Colonic mucosa (tissue), 4 donors: ENCODE results near the gene PILRB. TPM values are rescaled to one million over a fixed set of nuclear protein-coding genes. Genes with fewer than 3 reads are reported as not detected.

Source experiments
- DNase-seq: peaks from one replicate; pipeline ENCODE4 v3.0.0-alpha.2; 2020
- H3K27ac ChIP-seq: fragments of 200-600 bp; one replicate; pipeline ENCODE4 v1.8.0; 2021
- H3K27me3 ChIP-seq: fragments of 200-600 bp; one replicate; pipeline ENCODE4 v1.8.0; 2021
- H3K36me3 ChIP-seq: fragments of 200-600 bp; one replicate; pipeline ENCODE4 v1.8.0; 2021
- H3K4me1 ChIP-seq: fragments of 200-600 bp; one replicate; pipeline ENCODE4 v1.8.0; 2021; ENCODE audit warnings: mild to moderate bottlenecking
- H3K4me3 ChIP-seq: fragments of 200-600 bp; one replicate; pipeline ENCODE4 v1.8.0; 2021
- H3K9ac ChIP-seq, 2 donors: one replicate each; pipeline ENCODE4 v1.7.0; 2013; ENCODE audit warnings: control low read depth in 2 of 2, low read depth in 2 of 2, low read length in 2 of 2
- H3K9me3 ChIP-seq: fragments of 200-600 bp; one replicate; pipeline ENCODE4 v1.8.0; 2021
- intact Hi-C: fragments of 100-400 bp; cut with DNase I; formaldehyde crosslinking; loops from one replicate; pipeline ENCODE4 v1.14.1; 2022
- total RNA-seq, 2 donors: library from RNA; stranded (reverse); fragmentation: NEBNext Ultra II Directional in 1 of 2; extraction: Animal tissue kit (Norgen Biotek cat#: 25700) in 1 of 2; gene quantifications; one replicate each; pipeline ENCODE4 v1.2.1, GENCODE V29; 2021
- TF ChIP-seq, protein P1 (sequence below): fragments of 200-600 bp; IDR thresholded peaks from one replicate; pipeline ENCODE4 v1.8.0; 2022; ENCODE audit warnings: antibody characterized with exemption, mild to moderate bottlenecking
- donor health status: healthy.
- donor health status: DM: no; HTN: no; CAD: no.
- donor health status: DM: no; HTN: no; CAD: no.

Gene PILRB
- total RNA-seq, 2 donors from 2014 or later: 18.2 to 57.9 TPM

GRCh38 chr7:100401811-100402210 is 43.9 kb downstream of the PILRB start:
- TF ChIP-seq, protein P1, sequence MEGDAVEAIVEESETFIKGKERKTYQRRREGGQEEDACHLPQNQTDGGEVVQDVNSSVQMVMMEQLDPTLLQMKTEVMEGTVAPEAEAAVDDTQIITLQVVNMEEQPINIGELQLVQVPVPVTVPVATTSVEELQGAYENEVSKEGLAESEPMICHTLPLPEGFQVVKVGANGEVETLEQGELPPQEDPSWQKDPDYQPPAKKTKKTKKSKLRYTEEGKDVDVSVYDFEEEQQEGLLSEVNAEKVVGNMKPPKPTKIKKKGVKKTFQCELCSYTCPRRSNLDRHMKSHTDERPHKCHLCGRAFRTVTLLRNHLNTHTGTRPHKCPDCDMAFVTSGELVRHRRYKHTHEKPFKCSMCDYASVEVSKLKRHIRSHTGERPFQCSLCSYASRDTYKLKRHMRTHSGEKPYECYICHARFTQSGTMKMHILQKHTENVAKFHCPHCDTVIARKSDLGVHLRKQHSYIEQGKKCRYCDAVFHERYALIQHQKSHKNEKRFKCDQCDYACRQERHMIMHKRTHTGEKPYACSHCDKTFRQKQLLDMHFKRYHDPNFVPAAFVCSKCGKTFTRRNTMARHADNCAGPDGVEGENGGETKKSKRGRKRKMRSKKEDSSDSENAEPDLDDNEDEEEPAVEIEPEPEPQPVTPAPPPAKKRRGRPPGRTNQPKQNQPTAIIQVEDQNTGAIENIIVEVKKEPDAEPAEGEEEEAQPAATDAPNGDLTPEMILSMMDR: no peak
- Histone ChIP-seq H3K27me3 (no peaks in the 10 kb centered on the region), H3K4me3 (no peak overlapping the region), H3K4me1 (no peaks in the 10 kb centered on the region), H3K27ac (no peak overlapping the region), H3K9me3 (no peaks in the 10 kb centered on the region), H3K9ac (no peak overlapping the region), H3K36me3 (no peaks in the 10 kb centered on the region)
- no peak for DNase-seq
- intact Hi-C loops: no loop called here

- no peaks in the 10 kb centered on the region for H3K36me3 ChIP-seq
- H3K27me3 ChIP-seq: no peaks in the 10 kb centered on the region
- no peak overlapping the region for H3K27ac ChIP-seq
- no peak overlapping the region for H3K9ac ChIP-seq
- no peak for DNase-seq
- TF ChIP-seq, protein P1: no peak
- intact Hi-C loops: no loop called here
- no peaks in the 10 kb centered on the region for H3K4me1 ChIP-seq
- no peak overlapping the region for H3K4me3 ChIP-seq
- H3K9me3 ChIP-seq: no peaks in the 10 kb centered on the region
These were observed 44.3 kb downstream of the PILRB start for GRCh38 chr7:100402241-100402640.

DNA sequence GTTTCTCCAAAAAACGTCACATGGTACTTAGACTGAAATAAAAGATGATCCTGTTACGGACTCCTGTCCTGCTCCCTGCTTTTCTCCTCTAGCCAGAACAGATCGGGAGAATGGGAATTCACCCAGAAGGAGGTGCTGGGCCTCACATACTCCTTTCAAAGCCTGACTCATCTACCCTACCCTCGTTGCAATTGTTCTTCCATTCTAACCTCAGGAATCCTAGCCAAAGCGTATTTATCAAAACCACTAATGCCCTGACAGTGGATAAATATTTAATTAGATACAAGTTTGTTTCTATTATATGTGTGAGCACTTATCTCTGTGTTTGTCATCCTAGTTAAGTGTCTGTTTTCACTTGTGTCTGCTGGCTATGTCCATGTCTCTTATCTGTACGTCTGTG is 48.9 kb downstream of the PILRB start:
- DNase-seq: no peak
- no peak overlapping the region for H3K4me3 ChIP-seq
- no peaks in the 10 kb centered on the region for H3K36me3 ChIP-seq
- H3K9ac ChIP-seq: no peak overlapping the region
- no peaks in the 10 kb centered on the region for H3K4me1 ChIP-seq
- intact Hi-C loops: no loop called here
- no peak overlapping the region for H3K27ac ChIP-seq
- TF ChIP-seq, protein P1: no peak
- no peaks in the 10 kb centered on the region for H3K9me3 ChIP-seq
- H3K27me3 ChIP-seq: no peaks in the 10 kb centered on the region

GRCh38 chr7:100407285-100408180 is 49.6 kb downstream of the PILRB start:
- H3K9ac ChIP-seq: no peak overlapping the region
- H3K4me3 ChIP-seq: no peak overlapping the region
- peak; percentile 34 for DNase-seq
- intact Hi-C loops: no loop called here
- H3K36me3 ChIP-seq: no peaks in the 10 kb centered on the region
- TF ChIP-seq, protein P1: peak; percentile 40
- H3K4me1 ChIP-seq: no peaks in the 10 kb centered on the region
- no peaks in the 10 kb centered on the region for H3K9me3 ChIP-seq
- H3K27me3 ChIP-seq: no peaks in the 10 kb centered on the region
- H3K27ac ChIP-seq: no peak overlapping the region

- Histone ChIP-seq H3K9ac (no peak overlapping the region), H3K4me1 (no peaks in the 10 kb centered on the region), H3K36me3 (no peaks in the 10 kb centered on the region), H3K27me3 (no peaks in the 10 kb centered on the region), H3K9me3 (no peaks in the 10 kb centered on the region), H3K27ac (no peak overlapping the region), H3K4me3 (no peak overlapping the region)
- DNase-seq: no peak
- TF ChIP-seq, protein P1: no peak
- intact Hi-C loops: no loop called here
These were observed 53.2 kb downstream of the PILRB start for GRCh38 chr7:100411101-100411500.
